ENCODE data around the gene HIP1R.
"Not testable (repeated sequence)": the region's sequence is repeated elsewhere in the genome, so short reads cannot be mapped to it uniquely, and the experiment has no call there.

The HIP1R gene

DNA sequence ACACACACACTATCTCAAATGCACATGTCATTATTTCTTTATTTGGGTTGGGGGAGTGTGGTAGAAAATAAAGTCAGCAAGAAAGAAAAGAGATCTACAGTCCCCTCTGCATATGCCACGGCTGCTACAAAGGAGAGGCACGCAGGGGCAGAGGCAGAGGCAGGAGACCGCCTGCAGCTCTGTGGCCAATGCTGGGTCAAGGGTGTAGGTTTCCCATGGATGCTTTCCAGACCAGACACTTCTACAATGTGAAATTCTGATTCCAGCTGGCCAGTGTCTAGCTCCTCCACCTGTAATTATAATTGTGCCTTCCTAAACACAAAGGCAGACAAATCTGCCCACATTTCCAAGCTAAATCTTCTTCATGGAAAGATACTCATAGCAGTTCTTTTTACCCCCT is 41.5 kb downstream of the HIP1R start:
- no peak for DNase-seq

DNA sequence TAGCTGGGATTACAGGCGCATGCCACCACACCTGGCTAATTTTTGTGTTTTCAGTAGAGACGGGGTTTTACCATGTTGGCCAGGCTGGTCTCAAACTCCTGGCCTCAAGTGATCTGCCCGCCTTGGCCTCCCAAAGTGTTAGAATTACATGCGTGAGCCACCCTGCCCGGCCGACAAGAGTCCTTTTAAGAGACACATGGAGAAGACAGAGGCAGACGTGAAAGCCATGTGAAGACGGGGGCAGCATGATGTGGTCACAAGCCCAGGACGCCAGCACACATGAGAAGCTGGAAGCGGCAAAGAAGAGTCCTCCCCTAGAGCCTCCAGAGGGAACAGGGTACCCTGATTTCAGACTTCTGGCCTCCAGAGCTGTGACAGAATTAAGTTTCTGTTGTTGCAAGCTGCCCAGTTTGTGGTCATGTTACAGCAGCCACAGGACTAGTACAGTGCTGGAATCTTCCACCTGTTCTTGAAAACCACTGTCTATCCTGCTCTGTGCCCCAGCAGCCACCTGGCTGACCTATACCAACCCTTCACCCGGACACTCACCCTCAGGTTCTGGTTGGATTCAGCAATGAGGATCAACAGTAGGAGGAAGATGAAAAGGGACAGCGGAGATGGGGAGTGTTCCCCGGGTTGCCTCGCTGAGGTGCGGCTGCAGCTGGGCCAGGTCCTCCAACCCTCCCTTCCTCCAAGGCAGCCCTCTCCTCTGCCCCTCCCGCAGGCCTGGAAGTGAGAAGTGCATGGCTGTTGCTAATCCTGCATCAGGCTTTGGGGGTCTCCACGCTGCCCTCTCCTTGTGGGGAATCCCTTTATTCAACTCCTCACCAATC is 43.7 kb downstream of the HIP1R start:
- DNase-seq = no peak

DNA sequence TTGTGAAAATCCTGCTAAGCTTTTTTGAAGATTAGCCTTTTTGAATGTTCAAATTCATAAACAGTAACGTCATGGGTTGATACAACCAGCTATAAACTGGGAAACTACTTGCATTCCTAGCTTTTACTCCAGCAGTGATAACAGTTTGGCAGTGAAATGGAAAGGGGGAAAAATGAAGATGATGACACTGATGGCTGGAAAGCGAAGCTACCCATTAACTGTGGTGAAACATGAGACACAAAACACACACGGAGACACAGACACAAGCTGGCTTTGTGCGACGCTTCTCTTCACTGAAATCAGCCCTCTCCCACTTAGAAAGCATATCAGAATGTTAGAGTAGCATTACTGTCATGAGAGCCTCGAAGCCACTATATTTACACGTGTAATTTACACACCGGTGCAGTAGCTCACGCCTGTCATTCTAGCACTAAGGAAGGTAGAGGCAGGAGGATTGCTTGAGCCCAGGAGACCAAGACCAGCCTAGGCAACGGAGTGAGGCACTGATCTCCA is 45.0 kb downstream of the HIP1R start:
- DNase-seq = no peak

DNA sequence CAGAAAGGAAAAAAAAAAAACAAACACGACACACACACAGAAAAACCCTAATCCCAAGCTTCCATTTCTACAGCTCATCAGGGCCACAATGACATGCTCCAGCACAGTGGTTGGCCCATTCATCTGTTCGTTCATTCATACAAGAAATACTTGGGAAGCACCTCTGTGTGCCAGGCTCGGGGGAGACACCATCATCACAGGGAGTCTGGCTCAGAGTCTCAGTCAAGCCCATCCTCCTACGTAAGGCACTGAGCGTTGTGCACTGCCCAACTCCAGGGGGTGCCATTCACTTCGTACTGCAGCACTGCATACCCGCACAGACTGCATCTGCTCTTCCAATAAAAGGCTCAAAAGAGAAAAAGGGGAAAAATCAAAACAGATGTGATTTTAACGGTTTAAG is 45.4 kb downstream of the HIP1R start:
- peak; percentile 33 for DNase-seq

DNA sequence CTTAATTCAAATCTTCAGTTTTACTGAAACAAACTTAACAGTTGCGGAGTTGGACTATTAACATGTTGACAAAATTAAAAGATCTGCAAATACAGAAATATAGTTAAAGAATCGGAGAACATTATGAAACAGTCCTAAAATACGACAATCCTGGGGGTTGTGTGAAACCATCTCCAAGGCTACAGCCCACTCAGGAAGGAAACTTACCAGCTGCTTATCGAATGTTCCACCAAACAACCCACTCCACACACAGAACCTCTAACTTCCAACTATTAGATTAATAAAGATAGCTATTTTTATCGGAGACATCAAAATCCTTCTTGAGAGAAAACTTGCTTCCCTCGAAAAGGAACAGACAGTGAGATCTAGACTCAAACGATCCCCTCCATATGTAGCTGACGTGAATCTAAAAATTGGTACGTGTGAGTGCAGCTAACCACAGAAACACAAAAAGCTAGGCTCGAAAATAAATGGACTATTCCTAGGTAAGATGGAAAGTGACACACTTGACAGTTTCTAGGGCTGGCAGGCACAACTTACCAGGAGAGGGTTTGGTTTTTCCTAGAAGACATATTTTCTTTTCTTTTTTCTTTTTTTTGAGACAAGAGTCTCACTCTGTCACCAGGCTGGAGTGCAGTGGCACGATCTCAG is 47.8 kb downstream of the HIP1R start:
- DNase-seq = peak; percentile 58

DNA sequence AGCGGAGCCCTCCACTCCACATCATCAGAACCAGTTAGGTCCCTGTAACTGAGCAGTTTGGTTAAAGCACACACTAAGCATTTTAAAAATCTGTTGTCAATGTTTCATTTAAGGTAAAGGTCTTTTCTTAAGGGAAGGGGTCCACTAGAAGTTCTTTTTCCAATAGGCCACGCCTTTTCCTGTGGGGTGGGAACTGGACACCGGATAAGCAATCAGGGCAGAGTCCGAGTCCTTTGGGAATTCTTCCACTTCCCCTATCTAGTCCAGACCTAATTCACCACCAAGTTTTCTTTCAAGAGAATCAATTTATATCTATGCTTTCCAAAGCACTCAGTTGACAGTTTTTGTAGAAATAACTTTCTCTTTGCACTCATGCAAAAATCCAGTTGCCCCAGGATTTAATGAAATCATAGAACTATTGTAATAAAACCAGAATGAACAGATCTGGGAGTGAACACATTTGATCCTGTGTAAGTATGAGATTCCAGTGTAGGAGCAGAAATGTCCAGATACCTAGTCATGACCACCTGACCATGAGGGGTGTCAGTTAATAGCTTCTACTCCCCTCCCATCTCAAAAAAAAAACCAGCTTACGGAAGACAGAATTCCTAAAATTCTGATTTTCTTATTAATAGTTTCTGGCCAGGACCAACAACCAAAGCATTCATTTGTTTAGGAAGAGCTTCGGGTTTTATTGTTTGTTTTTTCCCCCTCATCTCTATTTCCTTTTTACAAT is 49.0 kb downstream of the HIP1R start:
- peak; percentile 23 for DNase-seq

DNA sequence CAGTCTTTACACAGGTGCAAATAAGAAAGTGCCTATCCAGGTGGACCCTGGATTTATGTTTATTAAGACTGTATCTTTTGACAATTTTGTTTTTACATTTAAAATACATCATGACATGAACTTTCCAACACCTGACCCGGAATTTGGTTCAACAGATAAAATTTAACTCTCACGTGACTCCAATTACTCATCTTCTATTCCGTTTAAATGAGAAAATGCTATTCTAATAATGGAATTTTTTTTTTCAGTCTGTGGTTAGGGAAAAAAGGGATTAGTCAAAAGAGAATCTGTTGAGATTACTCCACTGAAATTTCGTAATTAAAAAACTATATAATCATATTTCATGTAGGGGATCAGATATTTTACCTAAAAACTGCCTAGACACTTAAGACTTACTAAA is 49.6 kb downstream of the HIP1R start:
- DNase-seq = peak; percentile 23

DNA sequence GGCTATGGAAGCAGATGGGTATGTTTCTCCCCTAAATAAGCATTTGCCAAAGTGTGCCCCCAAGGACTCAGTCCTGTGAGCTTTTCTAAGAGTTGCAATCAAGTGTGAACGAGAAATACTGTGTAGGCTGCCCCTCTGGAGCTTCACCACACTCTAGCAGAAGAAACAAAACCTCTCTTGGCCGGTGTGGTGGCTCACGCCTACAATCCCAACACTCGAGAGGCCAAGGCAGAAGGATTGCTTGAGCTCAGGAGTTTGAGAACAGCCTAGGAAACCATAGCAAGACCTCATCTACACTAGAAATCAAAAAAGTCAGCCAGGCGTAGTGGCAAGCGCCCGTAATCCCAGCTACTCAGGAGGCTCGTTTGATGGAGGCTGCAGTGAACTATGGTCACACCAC is 50.9 kb downstream of the HIP1R start:
- DNase-seq = no peak

DNA sequence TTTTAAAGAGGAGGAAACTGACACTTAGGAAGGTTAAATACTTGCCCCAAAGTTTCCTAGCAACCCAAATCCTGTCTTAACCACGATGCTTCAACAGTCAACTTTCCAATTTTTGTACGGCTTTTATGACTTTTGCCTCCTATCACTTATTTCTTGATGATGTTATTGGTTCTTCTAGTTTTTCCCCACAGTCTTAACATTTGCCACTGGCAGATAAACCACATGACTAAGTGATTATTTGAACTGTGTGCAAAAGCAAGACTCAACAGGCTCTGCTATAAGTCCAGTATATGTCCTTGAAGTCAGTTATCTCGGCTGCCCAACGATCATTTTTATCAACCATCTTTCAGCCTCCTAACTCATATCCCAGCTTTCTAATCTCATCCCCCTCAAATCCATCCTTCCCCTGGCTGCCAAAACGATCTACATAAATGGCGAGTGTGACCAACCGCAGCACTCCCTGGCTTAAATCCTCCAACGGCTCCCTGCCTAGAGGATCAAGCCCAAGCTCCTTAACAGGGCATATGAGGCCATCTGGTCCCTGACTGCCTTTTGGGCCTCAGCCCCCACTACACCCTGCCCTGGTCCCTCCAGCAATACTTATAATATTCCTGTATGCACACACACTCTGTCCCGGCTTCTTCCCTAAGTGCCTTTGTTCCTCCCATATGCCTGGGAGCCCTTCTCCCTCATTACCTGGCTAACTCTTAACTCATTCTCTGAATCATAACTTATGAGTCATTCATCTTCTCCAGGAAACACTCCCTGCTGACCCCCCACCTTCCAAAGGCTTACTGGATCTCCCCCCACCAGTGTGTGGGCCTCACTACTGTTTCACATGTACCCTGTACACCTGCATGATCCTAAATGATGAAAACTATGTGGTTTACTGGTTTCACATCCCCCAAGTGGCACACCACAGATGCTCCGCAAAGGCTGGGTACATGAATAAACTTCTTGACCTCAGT is 51.9 kb downstream of the HIP1R start:
- DNase-seq = peak; percentile 92

DNA sequence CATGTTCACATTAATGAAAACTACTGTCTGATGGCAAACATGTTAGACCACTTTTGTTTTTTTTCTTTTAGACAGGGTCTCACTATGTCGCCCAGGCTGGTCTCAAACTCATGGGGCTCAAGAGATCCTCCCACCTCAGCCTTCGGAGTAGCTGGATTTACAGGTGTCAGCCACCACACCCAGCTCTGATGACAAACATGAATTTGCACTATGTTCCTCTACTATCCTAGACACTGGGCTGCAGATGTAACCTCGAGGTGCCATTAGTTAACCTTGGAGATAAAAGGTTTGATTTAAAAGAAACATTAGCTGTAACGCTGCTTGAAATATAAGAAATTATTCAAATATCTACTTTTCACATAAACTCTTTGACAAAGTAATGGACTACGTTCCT is 52.6 kb downstream of the HIP1R start:
- no peak for DNase-seq

DNA sequence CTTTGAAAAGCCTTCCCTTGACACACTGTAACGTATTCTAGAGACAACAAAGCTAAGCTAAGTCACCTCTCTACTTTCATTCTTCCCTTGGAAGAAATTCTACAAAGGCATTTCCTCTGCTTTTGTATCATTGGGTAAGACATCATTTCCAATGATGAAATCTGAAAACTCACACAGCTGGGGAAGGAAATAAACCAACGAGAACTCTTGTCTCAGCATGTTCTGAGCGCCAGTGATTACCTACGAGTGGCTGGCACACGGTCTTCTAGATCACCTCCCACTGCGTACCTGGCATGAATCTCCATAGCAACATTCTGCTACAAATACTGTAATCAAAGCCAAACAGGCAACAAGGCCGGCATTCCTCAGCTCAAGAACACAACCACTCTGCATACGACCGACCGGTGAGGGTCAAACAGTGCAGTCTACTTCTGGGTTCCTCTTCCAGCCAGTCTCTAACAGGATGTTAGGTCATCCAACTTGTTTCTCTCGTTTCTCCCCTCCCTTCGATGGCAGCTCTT is 53.0 kb downstream of the HIP1R start:
- DNase-seq = peak; percentile 89

DNA sequence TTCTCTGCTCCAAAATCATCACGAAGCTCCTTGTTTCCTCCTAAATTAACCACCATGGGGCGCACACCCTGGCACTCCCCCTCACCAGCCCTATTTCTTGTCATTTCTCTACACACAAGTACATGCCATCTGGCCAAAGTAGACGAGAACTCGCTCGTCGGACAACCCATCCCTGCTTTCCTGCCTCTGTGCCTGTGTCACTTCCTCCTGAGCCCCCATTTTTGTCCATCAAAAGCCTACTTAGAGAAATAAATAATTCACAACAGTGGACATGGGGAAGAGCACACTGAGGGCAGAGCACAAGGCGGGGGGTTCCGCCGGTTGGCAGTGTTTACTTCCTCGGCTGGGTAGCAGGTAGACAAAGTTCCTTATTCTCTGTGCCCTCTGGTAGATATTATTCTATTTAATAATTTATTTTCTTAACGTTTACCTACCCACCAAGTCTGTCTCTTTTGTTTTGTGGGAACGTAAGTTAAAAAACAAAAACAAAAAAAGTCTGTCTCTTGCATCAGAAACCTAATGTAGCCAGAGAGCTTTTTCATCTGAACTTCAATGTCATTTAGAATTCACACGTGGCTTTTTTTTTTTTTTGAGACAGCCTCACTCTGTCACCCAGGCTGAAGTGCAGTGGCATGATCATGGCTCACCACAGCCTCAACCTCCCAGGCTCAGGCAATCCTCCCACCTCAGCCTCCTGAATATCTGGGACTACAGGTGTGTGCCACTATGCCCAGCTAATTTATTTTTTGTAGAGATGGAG is 54.7 kb downstream of the HIP1R start:
- DNase-seq = peak; percentile 56

DNA sequence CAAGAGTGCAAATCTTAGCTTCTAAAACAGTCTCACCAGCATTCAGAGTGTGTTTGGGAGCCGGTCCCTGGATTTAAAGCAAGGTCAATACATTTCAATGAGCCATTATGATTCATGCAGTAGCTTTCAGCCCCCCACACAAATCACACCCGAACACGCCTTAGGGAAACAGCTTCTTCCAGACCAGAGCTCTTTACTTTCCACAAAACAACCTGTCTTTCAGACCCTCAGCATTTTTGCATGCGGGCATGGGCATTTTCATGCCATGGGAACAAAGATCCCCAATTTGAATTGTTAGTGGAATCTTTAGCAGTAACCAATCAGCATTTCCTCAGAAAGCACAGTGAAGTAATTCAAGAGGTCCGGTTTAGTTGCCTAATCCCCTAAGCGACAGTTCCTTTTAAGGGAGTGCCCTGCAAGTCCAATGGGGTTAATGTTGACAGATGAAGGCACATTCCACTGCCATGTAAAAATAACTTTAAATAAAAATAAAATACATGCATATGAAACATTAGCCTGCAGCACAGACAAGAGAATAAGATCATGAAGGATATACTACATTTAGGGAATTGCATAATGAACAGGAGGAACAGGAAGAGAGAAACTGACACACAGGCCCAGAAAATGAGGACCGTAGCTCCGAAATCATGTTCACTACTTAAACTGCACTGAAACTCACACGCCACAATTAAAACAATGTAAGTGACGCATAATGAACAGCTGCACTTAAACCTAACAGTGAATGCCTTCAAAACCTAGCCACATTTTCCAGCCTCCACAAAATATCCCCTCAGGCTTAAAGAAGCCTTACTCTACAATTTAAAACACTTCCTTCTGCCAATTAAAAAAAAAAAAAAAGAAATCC is 56.6 kb downstream of the HIP1R start:
- peak; percentile 77 for DNase-seq

DNA sequence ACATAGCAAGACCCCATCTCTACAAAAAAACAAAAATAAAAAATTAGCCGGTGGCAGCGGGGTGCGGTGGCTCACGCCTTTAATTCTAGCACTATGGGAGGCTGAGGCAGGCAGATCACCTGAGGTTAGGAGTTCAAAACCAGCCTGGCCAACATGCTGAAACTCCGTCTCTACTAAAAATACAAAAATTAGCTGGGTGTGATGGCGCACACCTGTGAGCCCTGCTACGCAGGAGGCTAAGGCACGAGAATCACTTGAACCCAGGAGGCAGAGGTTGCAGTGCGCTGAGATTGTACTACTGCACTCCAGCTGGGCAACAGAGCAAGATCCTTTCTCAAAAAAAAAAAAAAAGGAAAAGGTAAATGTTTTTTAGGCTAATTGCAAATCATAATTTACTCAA is 57.5 kb downstream of the HIP1R start:
- not testable (repeated sequence) for DNase-seq

DNA sequence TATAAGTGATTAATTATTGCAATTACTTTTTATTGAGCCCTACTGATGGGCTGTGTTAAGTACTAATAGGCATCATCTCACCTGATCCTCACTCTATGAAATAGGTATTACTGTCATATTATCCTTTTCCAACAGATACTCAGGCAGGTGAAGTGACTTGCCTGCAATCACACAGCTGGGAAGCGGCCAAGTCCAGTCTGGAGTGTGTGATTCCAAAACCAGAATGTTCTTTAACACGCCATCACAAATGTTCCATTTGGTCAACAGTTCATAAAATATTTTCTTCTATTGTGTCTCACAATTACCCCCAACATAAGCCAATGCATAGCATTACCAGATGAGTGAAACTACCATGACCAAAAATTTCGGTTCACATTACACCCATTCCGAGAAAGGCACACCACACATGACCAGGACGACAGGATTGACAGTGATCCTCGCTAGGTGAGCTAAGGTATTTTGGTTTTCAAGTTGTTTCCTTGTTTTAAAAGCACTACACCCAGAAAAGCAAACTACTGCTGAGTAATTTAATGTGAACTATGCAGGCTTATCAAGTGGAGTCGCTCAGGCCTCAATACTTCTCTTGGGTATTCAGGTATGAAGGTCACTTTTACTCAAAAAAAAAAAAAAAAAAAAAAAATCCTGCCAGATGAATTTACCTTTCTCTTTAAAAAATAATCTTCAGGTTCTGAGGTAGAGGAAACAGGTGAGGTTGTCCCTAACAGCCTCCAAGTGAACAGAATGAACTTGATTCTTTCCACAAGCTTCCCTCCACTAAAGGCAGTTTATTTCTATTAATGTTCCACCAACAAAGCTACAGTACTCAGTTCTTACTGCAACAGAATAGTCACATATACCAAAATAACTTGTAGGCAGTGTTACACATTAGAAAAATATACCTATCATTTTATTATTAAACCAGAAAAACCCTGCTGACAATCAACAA is 58.2 kb downstream of the HIP1R start:
- DNase-seq = no peak

DNA sequence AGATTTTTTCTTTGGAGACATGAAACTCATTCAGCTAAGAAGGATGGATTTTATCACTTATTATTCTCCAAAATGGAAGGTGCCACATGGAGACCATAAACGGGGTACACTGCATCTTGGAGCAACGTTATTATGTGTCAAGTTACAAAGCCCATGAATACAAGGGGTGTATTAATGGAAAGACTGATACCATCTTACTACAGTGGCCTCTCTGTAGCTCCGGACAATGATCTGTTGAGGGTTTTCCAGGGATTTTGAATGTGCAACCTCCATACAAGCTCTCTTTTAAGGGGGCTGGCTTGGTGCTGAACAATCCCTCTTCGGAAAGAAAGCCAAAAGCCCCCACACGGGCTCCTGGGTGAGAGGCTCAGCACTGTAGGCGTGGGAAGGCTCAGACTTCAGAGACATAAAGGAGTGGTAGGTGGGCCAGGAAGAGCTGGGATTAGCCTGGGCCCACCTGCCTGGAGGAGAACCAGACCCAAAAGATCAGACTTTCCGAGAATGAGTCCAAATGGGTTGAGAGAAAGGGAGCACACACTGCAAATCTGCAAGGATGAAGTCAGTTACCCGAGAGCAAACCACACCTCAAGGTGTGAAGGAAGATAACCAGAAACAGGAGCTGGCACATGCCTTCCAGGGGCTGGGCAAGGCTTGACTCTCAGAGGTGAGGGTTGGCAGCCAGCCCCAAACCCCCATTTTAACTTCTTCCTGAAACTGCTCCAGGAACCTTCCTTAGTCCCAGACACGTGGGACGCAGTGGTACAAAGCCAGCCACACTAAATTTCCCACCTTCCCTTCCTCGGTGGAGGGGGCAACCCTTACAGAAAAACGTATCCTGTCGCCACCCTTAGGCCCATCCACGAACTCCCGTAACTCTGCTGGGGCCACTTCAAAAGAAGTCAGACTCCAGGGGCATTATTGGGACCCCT is 59.2 kb downstream of the HIP1R start:
- DNase-seq = peak; percentile 74

DNA sequence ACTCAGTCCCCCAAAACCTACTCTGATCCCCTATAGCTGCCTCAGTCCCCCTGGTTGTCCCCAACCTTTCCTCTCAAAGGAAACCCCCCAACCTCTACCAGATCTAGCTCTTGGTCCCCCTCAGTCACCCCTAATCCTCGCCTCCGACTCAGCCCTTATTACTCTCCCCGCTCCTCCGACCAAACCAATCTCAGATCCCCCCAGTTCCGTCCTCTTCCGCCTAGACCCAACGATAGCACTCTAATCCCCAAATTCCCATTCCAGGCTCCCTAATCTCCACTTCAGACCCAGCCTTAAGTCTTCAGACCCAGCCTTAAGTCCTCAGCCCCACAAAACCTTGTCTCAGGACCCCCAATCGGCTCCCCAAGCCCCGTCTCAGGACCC is 60.1 kb downstream of the HIP1R start:
- peak; percentile 41 for DNase-seq
